OCI-LY3 (cell line): ENCODE measurements around the gene THOC6.
"Not testable (repeated sequence)": the region's sequence is repeated elsewhere in the genome, so short reads cannot be mapped to it uniquely, and the experiment has no call there.

Source experiments
- H2AFZ ChIP-seq: fragments of 200-600, 300-600 bp; shearing (Covaris generic); 2 replicates; pipeline ENCODE4 v1.6.0; 2014; ENCODE audit warnings: antibody characterized with exemption, low read depth, low read length
- H3K27ac ChIP-seq: fragments of 200-600, 300-600 bp; sonication (generic); 2 replicates; pipeline ENCODE4 v1.5.1; 2014; ENCODE audit warnings: mild to moderate bottlenecking, low read length, moderate library complexity, mixed read lengths
- H3K27me3 ChIP-seq: fragments of 200-600, 300-600 bp; sonication (generic); 2 replicates; pipeline ENCODE4 v1.6.1; 2014; ENCODE audit warnings: low read depth, low read length, mixed read lengths
- H3K36me3 ChIP-seq: fragments of 200-600, 300-600 bp; sonication (generic); replicated peaks from 2 replicates; pipeline ENCODE3; 2014; ENCODE audit warnings: low read depth, low read length, mixed read lengths
- H3K4me1 ChIP-seq: fragments of 300-600, 200-600 bp; sonication (generic); 2 replicates; pipeline ENCODE4 v1.6.1; 2014; ENCODE audit warnings: low read length, mixed read lengths
- H3K4me2 ChIP-seq: fragments of 200-600, 300-600 bp; sonication (generic); 2 replicates; pipeline ENCODE4 v1.6.1; 2014; ENCODE audit warnings: low read length, mixed read lengths
- H3K4me3 ChIP-seq: fragments of 300-600, 200-600 bp; sonication (generic); 2 replicates; pipeline ENCODE4 v1.5.1; 2014; ENCODE audit warnings: antibody characterized with exemption, mild to moderate bottlenecking, low read length, moderate library complexity
- H3K79me2 ChIP-seq: fragments of 300-600, 200-600 bp; shearing (Covaris generic); 2 replicates; pipeline ENCODE4 v1.6.1; 2014; ENCODE audit warnings: mild to moderate bottlenecking, low read length, mixed read lengths
- H3K9ac ChIP-seq: fragments of 300-600, 200-600 bp; shearing (Covaris generic); 2 replicates; pipeline ENCODE4 v1.6.0; 2014; ENCODE audit warnings: mild to moderate bottlenecking, low read length, moderate library complexity
- H3K9me3 ChIP-seq: fragments of 200-600, 300-600 bp; shearing (Covaris generic); 2 replicates; pipeline ENCODE4 v1.6.1; 2014; ENCODE audit warnings: low read length, mixed read lengths; ENCODE audit not compliant: insufficient read depth
- H4K20me1 ChIP-seq: fragments of 200-600, 300-600 bp; sonication (generic); 2 replicates; pipeline ENCODE4 v1.6.1; 2016; ENCODE audit warnings: low read length, mixed read lengths; ENCODE audit not compliant: insufficient read depth
- EZH2phosphoT487 ChIP-seq: fragments of 200-600 bp; shearing (Covaris generic); IDR thresholded peaks from 2 replicates; pipeline ENCODE4 v1.6.1; 2018; ENCODE audit warnings: antibody characterized with exemption, mixed run types, low read depth
- TF ChIP-seq, protein P1 (sequence below): fragments of 200-600, 300-600 bp; sonication (generic); IDR thresholded peaks from 2 replicates; pipeline ENCODE4 v1.5.1; 2014; ENCODE audit warnings: antibody characterized with exemption, low read length, low read depth

THOC6 gene

DNA sequence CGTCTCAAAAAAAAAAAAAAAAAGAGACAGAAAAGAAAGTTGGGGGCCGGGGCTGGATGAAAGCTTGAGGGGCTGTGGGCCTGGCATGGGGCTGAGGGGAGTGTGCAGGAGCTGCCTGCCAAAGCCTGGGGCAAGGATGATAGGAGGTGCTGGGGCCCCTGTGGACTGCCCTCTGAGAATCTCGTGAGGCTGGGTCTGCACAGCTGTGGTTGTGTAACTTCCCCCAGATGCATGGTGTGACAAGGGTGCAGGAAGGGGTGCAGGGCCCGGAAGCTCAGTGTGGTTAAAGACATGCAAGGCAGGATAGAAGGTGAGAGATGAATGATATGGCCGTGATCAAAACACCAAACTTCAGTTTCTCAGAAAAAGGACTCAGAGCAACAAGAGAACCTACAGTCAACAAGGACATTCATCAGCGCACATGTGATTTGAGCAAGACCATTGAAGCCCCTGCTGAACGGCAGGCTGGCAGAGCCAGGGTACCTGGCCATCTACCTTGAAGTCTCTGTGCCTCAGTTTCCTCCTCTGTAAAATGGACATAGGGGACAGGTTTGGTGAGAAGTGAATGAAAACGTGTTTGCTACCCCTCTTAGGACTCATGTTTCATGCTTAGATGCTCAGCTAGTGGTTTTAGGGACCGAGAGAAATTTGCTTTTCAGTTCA lies 51.2 kb downstream of the THOC6 start:
- no peak overlapping the region for H3K4me3 ChIP-seq
- no peaks in the 10 kb centered on the region for H3K36me3 ChIP-seq
- no peaks in the 10 kb centered on the region for H3K9me3 ChIP-seq
- no peak overlapping the region for H3K27ac ChIP-seq
- H3K27me3 ChIP-seq: peaks cover 6% of the 10 kb centered on the region; the same call in 1 of the 2 replicates
- H3K9ac ChIP-seq: no peak overlapping the region
- TF ChIP-seq, protein P1, sequence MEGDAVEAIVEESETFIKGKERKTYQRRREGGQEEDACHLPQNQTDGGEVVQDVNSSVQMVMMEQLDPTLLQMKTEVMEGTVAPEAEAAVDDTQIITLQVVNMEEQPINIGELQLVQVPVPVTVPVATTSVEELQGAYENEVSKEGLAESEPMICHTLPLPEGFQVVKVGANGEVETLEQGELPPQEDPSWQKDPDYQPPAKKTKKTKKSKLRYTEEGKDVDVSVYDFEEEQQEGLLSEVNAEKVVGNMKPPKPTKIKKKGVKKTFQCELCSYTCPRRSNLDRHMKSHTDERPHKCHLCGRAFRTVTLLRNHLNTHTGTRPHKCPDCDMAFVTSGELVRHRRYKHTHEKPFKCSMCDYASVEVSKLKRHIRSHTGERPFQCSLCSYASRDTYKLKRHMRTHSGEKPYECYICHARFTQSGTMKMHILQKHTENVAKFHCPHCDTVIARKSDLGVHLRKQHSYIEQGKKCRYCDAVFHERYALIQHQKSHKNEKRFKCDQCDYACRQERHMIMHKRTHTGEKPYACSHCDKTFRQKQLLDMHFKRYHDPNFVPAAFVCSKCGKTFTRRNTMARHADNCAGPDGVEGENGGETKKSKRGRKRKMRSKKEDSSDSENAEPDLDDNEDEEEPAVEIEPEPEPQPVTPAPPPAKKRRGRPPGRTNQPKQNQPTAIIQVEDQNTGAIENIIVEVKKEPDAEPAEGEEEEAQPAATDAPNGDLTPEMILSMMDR: no peak
- TF ChIP-seq EZH2phosphoT487: no peak
- H2AFZ ChIP-seq: no peak overlapping the region
- no peaks in the 10 kb centered on the region for H4K20me1 ChIP-seq
- H3K79me2 ChIP-seq: no peaks in the 10 kb centered on the region
- no peaks in the 10 kb centered on the region for H3K4me1 ChIP-seq
- no peak overlapping the region for H3K4me2 ChIP-seq

DNA sequence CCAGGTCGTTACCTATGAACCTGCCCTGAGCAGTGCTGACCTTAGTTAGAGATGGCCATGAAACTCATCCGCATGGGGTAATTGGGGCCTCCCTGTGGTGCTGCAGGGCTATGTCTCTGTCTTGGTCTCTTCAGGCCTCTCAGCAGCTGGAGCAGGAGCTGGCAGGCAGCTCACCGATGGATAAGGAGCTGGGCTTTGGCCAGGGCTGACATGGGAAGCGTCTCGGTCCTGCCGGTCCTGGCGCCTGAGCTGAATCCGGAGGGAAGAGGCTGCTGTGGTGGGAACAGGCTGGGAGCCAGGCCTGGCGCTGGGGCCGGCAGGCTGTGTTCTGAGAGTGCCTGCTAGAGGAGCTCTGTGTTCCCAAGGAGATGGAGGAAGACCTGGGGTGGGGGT lies 51.7 kb downstream of the THOC6 start:
- Histone ChIP-seq H3K4me3 (no peak overlapping the region), H3K27me3 (peaks cover 6% of the 10 kb centered on the region; the same call in 1 of the 2 replicates), H3K4me1 (no peaks in the 10 kb centered on the region), H3K36me3 (no peaks in the 10 kb centered on the region), H3K9ac (no peak overlapping the region), H3K27ac (no peak overlapping the region), H3K9me3 (no peaks in the 10 kb centered on the region), H4K20me1 (no peaks in the 10 kb centered on the region), H3K4me2 (no peak overlapping the region), H2AFZ (no peak overlapping the region), H3K79me2 (no peaks in the 10 kb centered on the region)
- TF ChIP-seq, protein P1: no peak

DNA sequence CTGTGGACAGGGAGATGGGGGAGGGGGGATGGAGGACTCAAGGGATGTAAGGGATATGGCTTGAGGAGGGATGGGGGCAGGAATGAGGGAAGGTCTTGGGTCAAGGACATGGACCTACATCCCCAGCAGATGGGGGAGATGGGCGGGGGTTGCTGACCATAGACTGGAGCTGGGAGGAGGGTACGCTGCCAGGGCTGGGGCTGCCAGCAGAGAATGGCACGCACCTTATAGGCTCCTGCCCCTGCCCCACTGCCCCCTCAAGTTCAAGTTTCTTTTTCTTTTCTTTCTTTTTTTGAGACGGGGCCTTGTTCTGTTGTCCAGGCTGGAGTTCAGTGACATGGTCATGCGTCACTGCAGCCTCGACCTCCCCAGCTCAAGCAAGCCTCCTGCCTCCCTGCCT lies 52.1 kb downstream of the THOC6 start:
- not testable (repeated sequence) for H4K20me1 ChIP-seq, H3K27me3 ChIP-seq, H3K79me2 ChIP-seq, H3K36me3 ChIP-seq, H3K9me3 ChIP-seq, H2AFZ ChIP-seq, H3K27ac ChIP-seq, H3K4me2 ChIP-seq, H3K9ac ChIP-seq, H3K4me1 ChIP-seq, H3K4me3 ChIP-seq

- H3K27ac ChIP-seq: no peak overlapping the region
- H3K4me2 ChIP-seq: no peak overlapping the region
Observed at GRCh38 chr16:3076577-3076976, 52.7 kb downstream of the THOC6 start.

More at GRCh38 chr16:3076577-3076976, 52.7 kb downstream of the THOC6 start:
- H4K20me1 ChIP-seq: no peaks in the 10 kb centered on the region
- no peak overlapping the region for H3K9ac ChIP-seq
- no peaks in the 10 kb centered on the region for H3K79me2 ChIP-seq
- no peaks in the 10 kb centered on the region for H3K9me3 ChIP-seq
- TF ChIP-seq, protein P1: no peak
- no peak for TF ChIP-seq EZH2phosphoT487
- no peak overlapping the region for H2AFZ ChIP-seq
- H3K27me3 ChIP-seq: peaks cover 6% of the 10 kb centered on the region; the same call in 1 of the 2 replicates
- no peaks in the 10 kb centered on the region for H3K4me1 ChIP-seq
- no peaks in the 10 kb centered on the region for H3K36me3 ChIP-seq
- no peak overlapping the region for H3K4me3 ChIP-seq
